Measurements from ENCODE around the gene FHOD3.
"Not testable (repeated sequence)": the region's sequence is repeated elsewhere in the genome, so short reads cannot be mapped to it uniquely, and the experiment has no call there.

FHOD3 gene

GRCh38 chr18:36757081-36757480, 459.6 kb downstream of the FHOD3 start:
- DNase-seq (ENCODE audit: low spot score) = no peak

GRCh38 chr18:36757991-36758390, 460.5 kb downstream of the FHOD3 start:
- no peak for DNase-seq (ENCODE audit: low spot score)

GRCh38 chr18:36758623-36759022, 461.1 kb downstream of the FHOD3 start:
- DNase-seq (ENCODE audit: low spot score) = no peak

- no peak for DNase-seq (ENCODE audit: low spot score)
Measured at GRCh38 chr18:36759167-36759776, 461.8 kb downstream of the FHOD3 start.

GRCh38 chr18:36760598-36760997, 463.1 kb downstream of the FHOD3 start:
- no peak for DNase-seq (ENCODE audit: low spot score)

- no peak for DNase-seq (ENCODE audit: low spot score)
Measured at GRCh38 chr18:36761186-36761698, 463.7 kb downstream of the FHOD3 start.

GRCh38 chr18:36762074-36762473, 464.6 kb downstream of the FHOD3 start:
- no peak for DNase-seq (ENCODE audit: low spot score)

GRCh38 chr18:36762965-36763364, 465.5 kb downstream of the FHOD3 start:
- DNase-seq (ENCODE audit: low spot score) = not testable (repeated sequence)

GRCh38 chr18:36766836-36767235, 469.3 kb downstream of the FHOD3 start:
- no peak for DNase-seq (ENCODE audit: low spot score)

GRCh38 chr18:36769172-36769571, 471.7 kb downstream of the FHOD3 start:
- no peak for DNase-seq (ENCODE audit: low spot score)

- DNase-seq (ENCODE audit: low spot score) = no peak
Measured at GRCh38 chr18:36769611-36770314, 472.2 kb downstream of the FHOD3 start.

- DNase-seq (ENCODE audit: low spot score) = no peak
Measured at GRCh38 chr18:36770315-36770946, 472.9 kb downstream of the FHOD3 start.

GRCh38 chr18:36771245-36771644, 473.7 kb downstream of the FHOD3 start:
- no peak for DNase-seq (ENCODE audit: low spot score)

GRCh38 chr18:36772241-36772723, 474.8 kb downstream of the FHOD3 start:
- DNase-seq (ENCODE audit: low spot score) = no peak

GRCh38 chr18:36775396-36775795, 477.9 kb downstream of the FHOD3 start:
- DNase-seq (ENCODE audit: low spot score) = no peak

GRCh38 chr18:36776650-36777049, 479.1 kb downstream of the FHOD3 start:
- DNase-seq (ENCODE audit: low spot score) = no peak

- no peak for DNase-seq (ENCODE audit: low spot score)
Measured at GRCh38 chr18:36777566-36777965, 480.1 kb downstream of the FHOD3 start.

GRCh38 chr18:36780748-36781147, 483.2 kb downstream of the FHOD3 start:
- DNase-seq (ENCODE audit: low spot score) = no peak

- no peak for DNase-seq (ENCODE audit: low spot score)
Measured at GRCh38 chr18:36782710-36783109, 485.2 kb downstream of the FHOD3 start.

- no peak for DNase-seq (ENCODE audit: low spot score)
Measured at GRCh38 chr18:36783792-36784191, 486.3 kb downstream of the FHOD3 start.

GRCh38 chr18:36786686-36787085, 489.2 kb downstream of the FHOD3 start:
- DNase-seq (ENCODE audit: low spot score) = no peak

GRCh38 chr18:36792634-36793283, 495.2 kb downstream of the FHOD3 start:
- no peak for DNase-seq (ENCODE audit: low spot score)
